Nephron (organoid): ENCODE results near the gene TOR4A.
A peak's percentile ranks its signal among the peaks of the same experiment; 100 is the strongest.

Source experiments
- H3K27ac Mint-ChIP-seq, 3 experiments: 2 replicates each; pipeline ENCODE4 v1.8.0; 2020; ENCODE audit warnings: mixed read lengths in 3 of 3, mild to moderate bottlenecking in 2 of 3, moderate library complexity in 1 of 3
- H3K27me3 Mint-ChIP-seq: 2 replicates; pipeline ENCODE4 v1.8.0; 2021; ENCODE audit warnings: low read depth, mild to moderate bottlenecking, moderate library complexity, mixed read lengths
- H3K36me3 Mint-ChIP-seq: 2 replicates; pipeline ENCODE4 v1.8.0; 2020; ENCODE audit warnings: low read depth, mixed read lengths
- H3K4me1 Mint-ChIP-seq: 2 replicates; pipeline ENCODE4 v1.8.0; 2020; ENCODE audit warnings: mixed read lengths
- H3K4me3 Mint-ChIP-seq, 3 experiments: 2 replicates each; pipeline ENCODE4 v1.8.0; 2020; ENCODE audit warnings: mild to moderate bottlenecking in 3 of 3, mixed read lengths in 3 of 3, moderate library complexity in 2 of 3
- H3K9me3 Mint-ChIP-seq: 2 replicates; pipeline ENCODE4 v1.8.0; 2020; ENCODE audit warnings: mixed read lengths
- CTCF ChIP-seq, 3 experiments: fragments of 200-600 bp; sonication (generic); IDR thresholded peaks; one replicate each; pipeline ENCODE4 v1.5.0; 2021; ENCODE audit warnings: antibody characterized with exemption in 3 of 3; ENCODE audit not compliant: unreplicated experiment in 3 of 3

Gene TOR4A

GRCh38 chr9:137302118-137302448, 24.6 kb downstream of the TOR4A start, which contains the start of gene NRARP:
TSS of gene NRARP (minus strand) at chr9:137302271. CDS start at chr9:137301928, 343 bp downstream.
- Mint-ChIP-seq H3K9me3 (no peaks in the 10 kb centered on the region), H3K4me3 (peak within 1 kb of the TSS; percentile 89 to 97 (median 96)), H3K4me1 (peaks cover 16% of the 10 kb centered on the region), H3K27ac (peak within 1 kb of the TSS; percentile 81 to 90 (median 89)), H3K27me3 (peaks cover 21% of the 10 kb centered on the region), H3K36me3 (no peaks in the 10 kb centered on the region)
- no peak for TF ChIP-seq CTCF (IDR thresholded peaks at IDR 0.05; ENCODE audit: unreplicated experiment in 3 of 3)

- H3K4me3 Mint-ChIP-seq = peak overlapping the region; percentile 64 to 81 (median 79)
- no peaks in the 10 kb centered on the region for H3K36me3 Mint-ChIP-seq
- H3K27ac Mint-ChIP-seq = peak overlapping the region; percentile 81 to 90 (median 89)
- TF ChIP-seq CTCF (IDR thresholded peaks at IDR 0.05; ENCODE audit: unreplicated experiment in 3 of 3) = peak; percentile 53 to 71 (median 63)
- H3K27me3 Mint-ChIP-seq = peaks cover 21% of the 10 kb centered on the region
- no peaks in the 10 kb centered on the region for H3K9me3 Mint-ChIP-seq
- H3K4me1 Mint-ChIP-seq = peaks cover 16% of the 10 kb centered on the region
Observed at GRCh38 chr9:137302449-137303150, 25.1 kb downstream of the TOR4A start.

DNA sequence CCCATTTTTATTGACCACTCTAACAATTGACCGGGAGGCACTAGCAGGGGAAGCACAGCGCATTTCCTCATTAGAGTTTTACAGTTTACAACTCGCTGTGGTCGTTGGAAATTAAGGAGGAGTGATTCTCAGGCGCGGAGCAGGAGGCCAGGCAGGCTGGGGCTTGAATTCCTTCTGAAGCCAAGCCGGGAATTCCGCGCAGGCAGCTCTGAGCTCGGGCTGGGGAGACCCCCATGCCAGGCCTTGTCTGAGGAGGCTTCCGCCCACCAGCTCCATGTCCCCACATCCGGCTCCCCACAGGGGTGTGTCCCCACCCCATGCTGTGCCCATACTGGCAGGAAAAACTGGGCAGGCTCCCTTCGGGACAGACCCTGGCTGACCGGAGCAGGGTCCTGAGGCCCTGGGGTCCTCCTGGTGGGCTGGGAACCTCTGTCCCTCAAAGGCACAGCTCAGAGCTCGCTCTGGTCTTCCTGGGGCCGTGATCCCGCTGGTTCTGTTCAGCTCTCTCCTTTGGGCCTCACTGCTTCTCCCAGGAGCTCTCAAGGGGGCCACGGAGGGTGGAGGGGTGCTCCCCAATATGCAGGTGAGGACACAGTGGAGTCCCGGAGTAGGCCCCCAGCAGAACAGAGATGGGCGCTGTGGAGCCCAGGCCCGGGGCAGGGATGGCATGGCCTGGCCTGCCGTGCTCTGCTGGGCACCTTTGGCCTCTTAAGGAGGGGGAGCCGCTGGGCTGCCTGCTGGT, 25.8 kb downstream of the TOR4A start:
- no peak for TF ChIP-seq CTCF (IDR thresholded peaks at IDR 0.05; ENCODE audit: unreplicated experiment in 3 of 3)
- H3K36me3 Mint-ChIP-seq = no peaks in the 10 kb centered on the region
- peaks cover 16% of the 10 kb centered on the region for H3K4me1 Mint-ChIP-seq
- peak overlapping the region; percentile 64 to 81 (median 79) for H3K4me3 Mint-ChIP-seq
- H3K9me3 Mint-ChIP-seq = no peaks in the 10 kb centered on the region
- peaks cover 18% of the 10 kb centered on the region for H3K27me3 Mint-ChIP-seq
- H3K27ac Mint-ChIP-seq = peak overlapping the region; percentile 81 to 90 (median 89)

DNA sequence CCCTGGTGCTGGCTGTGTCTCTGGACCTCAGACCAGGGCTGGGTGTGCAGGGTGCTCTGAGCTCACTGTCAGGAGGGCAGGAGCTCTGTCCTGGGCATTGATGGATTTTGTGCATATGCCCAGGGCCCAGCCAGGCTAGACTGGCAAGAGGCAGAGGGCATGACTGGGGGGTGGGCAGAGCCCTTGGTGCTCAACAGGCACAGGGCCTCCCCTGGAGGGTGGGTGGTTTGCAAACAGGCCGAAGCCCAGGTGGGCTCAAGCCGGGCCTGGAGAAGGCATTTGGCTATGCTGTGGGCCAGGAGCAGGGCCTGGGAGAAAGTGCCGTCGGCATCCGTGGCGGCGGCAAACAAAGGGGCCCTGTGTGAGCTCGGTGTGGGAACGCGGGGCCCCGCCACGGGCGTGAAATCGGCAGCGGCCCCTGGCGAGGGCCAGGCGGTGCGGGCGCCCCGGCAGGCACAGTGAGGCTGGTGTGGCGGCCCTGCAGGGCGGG, 26.4 kb downstream of the TOR4A start:
- no peak for TF ChIP-seq CTCF (IDR thresholded peaks at IDR 0.05; ENCODE audit: unreplicated experiment in 3 of 3)
- Mint-ChIP-seq H3K27ac (peak overlapping the region in 1 of 3 experiments; percentile 89), H3K4me3 (peak overlapping the region; percentile 23 to 55 (median 48)), H3K9me3 (no peaks in the 10 kb centered on the region), H3K4me1 (peaks cover 16% of the 10 kb centered on the region), H3K36me3 (no peaks in the 10 kb centered on the region), H3K27me3 (peaks cover 15% of the 10 kb centered on the region)

- Mint-ChIP-seq H3K27me3 (peaks cover 15% of the 10 kb centered on the region), H3K9me3 (no peaks in the 10 kb centered on the region), H3K4me3 (peak overlapping the region in 2 of 3 experiments; percentile 24 to 42), H3K27ac (peak overlapping the region in 2 of 3 experiments; percentile 62 to 82), H3K36me3 (no peaks in the 10 kb centered on the region), H3K4me1 (peaks cover 16% of the 10 kb centered on the region)
- no peak for TF ChIP-seq CTCF (IDR thresholded peaks at IDR 0.05; ENCODE audit: unreplicated experiment in 3 of 3)
Observed at GRCh38 chr9:137304383-137305059, 27.0 kb downstream of the TOR4A start.
